ENCODE measurements around the gene NUBP2. TPM values are rescaled to one million over a fixed set of nuclear protein-coding genes. Genes with fewer than 3 reads are reported as not detected.

Gene NUBP2
- total RNA-seq, 1 experiment from 2014 or later = 195 TPM

DNA sequence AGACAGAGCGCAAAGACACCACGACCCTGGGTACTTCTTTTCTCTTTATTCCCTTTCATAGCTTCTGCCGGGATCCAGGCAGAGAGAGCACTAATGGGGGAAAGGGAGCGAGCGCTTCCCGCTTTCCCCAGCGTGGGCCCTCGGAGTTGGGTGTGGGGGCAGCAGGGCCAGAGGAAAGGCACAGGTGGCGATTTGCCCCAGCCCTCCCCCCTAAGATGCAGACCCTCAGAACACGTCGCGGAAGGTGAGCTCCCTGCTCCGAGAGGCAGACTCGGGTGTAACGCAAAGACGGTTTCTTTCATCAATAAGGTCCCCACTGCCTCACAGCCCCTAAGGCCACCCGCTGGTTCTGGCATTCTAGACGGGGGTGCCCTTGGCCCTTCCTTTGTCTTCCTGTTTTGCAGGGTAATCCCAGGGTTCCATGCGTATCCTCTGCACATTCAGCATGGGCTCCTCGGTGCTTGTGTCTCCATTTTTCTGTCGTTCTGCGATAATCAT, 10.8 kb upstream of the NUBP2 start:
- DNase-seq (ENCODE audit: low spot score) = no peak

DNA sequence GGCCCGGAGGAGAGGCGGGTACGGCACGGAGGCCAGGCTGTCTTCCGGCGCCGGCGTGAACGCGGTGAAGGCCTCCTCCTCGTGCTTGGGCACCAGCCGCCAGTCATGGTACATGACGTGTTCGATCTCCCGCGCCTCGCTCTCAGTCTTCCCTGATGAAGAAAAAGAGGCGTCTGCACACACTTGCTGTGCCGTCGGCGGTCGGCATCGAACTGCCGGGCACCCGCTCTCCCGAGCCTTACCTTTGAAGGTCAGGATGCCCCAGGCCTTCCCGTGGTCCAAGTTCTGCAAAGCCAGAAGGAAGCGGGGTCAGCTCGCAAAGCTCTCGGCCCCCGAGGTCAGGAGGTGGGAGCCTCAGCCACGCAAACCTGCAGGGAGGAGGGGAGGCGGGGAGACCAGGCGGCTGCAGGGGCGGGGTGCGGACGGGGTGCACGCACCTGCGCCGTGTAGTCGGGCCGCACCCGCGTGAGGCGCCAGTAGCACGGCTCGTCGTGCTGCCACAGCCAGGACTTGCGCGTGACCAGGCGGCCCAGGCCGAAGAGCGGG, 10.3 kb upstream of the NUBP2 start, which contains the start of gene EME2:
EME2 (plus strand) TSS at position 449 of the 546 bp plus-strand sequence. CDS start 418 bp downstream, outside the sequence.
- DNase-seq (ENCODE audit: low spot score) = no peak

DNA sequence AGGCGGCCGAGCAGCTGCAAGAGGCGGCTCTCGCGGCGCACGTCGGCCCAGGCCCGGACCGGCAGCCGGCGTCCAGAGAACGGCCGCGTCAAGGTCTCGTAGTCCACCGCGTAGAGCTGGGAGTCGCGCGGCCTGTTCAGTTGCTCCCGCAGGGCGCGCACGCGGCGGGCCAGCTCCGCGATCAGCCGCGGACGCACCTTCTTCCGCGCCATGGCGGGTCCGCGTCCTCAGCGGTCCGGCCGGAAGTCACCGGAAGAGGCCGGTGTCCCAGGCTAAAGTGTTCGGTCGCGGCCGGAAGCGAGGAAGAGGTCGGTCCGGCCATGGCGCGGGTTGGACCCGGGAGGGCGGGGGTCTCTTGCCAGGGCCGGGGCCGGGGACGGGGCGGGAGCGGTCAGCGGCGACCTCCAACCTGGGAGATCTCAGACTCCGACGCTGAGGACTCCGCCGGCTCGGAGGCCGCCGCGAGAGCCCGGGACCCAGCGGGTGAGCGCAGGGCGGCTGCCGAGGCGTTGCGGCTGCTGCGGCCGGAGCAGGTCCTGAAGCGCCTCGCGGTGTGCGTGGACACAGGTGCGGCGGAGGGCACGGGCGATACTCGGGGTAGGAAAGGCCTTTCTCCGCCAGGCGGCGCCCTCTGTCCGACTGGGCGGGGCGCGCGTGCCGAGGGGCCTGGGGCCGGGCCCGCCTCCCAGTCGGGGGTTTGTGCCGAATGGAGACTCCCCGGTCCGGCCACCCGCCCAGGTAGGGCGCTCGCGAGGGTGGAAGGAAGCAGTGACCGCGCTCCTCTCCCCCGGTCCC, 9.7 kb upstream of the NUBP2 start, which contains the start of gene MRPS34:
MRPS34 (minus strand) TSS at position 227 of the 795 bp plus-strand sequence; CDS start at position 212, 15 bp downstream.
- DNase-seq (ENCODE audit: low spot score) = peak; percentile 66

DNA sequence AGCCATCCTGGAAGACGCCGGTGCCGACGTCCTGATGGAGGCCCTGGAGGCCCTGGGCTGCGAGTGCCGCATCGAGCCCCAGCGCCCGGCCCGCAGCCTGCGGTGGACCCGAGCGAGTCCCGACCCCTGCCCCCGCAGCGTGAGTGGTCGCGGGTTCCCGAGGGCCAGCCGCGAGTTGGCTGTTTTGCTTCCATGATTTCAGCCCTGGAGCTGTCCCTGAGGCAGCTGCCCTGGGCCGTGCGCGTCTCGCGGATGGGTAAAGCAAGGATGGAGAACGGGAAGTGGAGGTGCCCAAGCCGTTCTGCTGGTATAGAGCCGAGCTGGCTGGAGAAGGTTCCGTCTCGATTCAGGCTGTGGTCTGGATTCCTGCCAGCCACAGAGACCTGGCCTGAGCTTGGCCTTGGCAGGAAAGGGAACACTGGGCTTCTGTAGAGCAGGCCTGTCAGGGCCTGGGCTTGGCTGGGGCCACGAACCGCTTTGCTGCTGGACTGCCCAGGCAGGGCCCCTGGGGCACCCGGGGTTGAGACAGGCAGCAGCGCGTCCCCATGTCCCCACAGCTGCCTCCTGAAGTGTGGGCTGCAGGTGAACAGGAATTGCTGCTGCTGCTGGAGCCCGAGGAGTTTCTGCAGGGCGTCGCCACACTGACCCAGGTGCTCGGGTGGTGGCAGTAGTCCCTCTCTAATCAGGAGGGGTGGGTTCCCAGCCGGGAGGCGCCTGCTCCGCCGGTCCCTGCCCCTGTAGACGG, 8.9 kb upstream of the NUBP2 start:
- no peak for DNase-seq (ENCODE audit: low spot score)

DNA sequence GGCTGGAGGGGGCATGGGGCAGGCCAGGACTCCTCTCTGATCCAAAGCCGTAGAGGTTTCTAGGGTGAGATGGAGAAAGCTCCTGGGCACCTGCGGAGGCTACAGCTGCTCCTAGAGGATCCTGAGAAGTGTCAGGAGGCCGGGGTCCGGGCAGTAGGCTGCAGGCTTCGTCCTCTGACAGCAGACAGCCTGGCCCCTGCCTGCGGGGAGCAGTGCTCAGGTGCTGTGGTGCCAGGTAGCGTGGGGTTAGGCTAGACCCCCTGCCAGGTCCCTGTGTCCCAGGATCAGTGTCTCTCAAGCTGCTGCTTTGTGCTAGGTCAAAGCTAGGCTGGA, 8.3 kb upstream of the NUBP2 start:
- DNase-seq (ENCODE audit: low spot score) = no peak

DNA sequence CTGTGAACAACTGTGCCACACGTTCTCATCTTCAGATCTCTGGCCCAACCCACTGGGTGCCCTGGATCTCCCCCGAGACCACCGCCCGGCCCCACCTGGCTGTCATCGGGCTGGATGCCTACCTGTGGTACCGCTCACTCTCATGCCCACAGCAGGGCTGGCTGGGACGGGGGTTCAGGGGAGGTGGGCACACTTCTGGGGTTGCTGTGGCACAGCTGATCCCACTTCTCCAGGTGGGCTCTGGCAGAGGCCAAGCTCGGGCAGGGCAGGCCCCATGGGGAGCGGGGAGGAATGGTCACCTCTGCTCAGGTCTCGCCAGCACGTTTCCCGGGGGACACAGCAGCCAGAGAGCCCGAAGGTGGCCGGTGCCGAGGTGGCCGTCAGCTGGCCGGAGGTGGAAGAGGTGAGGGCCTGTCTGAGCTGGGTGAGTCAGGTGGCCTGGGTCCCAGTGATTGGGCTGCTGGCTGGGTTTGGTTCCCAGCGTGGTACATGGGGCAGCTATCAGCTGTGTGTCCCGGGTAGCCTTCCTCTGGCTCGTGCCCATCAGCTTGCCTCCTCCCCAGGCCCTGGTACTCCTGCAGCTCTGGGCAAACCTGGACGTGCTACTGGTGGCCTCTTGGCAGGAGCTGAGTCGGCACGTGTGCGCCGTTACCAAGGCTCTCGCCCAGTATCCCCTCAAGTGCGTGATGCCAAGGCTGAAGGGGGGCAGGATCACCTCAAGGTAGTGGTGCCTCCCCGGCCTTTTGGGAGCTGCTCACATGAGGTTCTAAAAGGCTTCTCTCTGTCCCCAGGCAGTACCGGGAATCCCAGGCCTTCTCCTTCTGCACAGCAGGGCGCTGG, 7.5 kb upstream of the NUBP2 start:
- DNase-seq (ENCODE audit: low spot score) = no peak

DNA sequence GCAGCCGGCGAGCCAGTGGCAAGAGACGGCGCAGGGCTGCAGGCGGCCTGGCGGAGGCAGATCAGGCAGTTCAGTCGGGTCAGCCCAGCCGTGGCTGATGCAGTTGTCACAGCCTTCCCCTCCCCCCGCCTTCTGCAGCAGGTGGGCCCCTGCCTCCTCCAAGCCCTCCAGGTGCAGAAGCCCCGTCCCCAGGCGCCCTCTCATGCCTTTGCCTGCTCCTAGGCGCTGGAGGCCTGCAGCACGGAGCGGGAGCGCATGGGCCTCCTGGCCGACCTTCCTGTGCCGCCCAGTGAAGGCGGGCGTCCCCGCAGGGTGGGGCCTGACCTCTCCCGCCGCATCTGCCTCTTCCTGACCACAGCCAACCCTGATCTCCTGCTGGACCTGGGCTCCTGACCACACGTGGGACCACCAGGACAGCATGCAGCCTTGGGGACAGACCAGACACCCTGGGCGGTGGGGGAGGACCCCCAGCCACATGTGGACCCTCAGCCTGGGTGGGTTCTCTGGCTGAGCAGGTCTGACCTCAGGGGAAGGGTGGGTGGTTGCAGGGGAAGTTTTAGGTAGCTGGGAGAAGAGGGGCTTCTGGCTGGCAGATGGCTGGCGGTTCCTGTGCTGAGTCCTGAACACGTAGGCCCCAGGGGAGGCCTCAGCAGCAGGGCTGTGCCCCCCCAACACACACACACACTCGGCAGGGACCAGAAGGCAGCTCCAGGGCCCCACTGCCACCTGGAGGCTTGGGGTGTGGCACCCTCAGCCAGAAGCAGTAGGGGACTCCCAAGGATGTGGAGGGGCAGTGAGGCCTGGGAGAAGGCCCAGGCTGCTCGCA, 6.7 kb upstream of the NUBP2 start:
- no peak for DNase-seq (ENCODE audit: low spot score)

DNA sequence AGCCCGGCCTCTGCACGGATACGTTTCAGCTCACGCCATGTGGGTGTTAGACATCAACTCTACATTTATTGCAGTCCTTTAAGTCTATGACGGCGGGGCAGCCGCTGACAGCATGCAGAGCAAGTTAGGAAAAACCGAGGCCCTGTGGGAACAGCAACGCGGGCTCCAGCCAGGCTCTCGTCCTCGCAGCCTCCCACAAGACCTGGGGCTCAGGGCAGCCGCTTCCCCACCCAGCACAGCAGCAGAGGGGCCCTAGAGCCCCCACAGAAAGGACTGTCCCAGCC, 6.1 kb upstream of the NUBP2 start:
- DNase-seq (ENCODE audit: low spot score) = no peak

DNA sequence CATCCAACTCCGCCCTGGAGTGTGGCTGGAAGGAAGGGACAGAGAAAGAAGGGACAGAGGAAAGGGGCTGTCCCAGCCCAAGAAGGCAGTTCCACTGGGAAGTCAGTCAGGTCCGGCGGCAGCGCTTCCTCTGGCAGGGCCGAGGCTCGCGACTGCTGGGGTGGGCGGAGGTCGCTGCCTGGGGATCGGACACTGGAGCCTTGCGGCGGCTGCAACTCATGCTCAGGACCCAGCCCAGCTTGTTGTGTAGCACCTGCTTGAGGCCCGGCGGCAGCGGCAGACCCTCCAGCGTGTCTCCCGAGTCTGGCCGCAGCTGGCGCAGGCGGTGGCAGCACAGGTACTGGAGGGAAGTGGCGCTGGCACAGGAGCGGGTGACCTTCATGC, 5.8 kb upstream of the NUBP2 start:
- no peak for DNase-seq (ENCODE audit: low spot score)

DNA sequence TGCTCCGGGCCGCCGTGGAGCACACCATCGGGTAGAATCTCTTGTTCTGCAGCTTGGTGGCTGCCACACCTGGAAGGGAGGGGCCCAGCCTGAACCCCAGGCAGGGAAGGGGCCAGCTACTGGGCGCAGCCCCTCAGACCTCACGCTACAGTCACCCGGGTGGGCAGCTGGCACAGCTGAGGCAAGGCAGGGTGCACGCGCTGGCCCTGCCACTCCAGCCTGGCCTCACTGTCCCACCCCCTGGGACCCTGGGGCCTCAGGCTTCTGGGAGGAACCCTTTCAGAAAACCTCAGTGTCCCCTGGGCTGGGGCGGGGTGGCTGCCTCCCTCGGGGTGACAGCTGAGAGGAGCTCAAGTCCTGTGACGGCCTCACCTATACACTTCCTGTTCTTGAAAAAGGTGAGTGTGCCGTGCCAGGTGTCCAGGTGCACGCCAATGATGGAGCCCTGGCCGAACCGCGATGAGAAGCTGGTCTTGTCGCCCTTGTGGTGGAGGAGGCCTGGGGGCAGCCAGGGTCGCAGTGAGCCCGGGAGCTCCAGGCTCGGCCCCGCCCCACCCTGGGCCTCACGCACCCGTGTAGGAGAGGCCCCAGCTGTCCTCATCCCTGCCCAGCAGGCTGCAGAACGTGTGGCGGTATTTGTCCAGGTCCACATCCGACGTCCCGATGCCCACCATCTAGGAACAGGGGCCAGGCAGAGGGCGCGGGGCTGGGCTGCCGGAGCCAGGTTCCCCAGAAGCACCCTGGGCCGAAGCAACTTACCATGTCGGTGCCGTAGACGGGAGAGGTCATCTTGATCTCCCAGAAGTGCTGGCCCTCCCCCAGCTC, 5.2 kb upstream of the NUBP2 start:
- DNase-seq (ENCODE audit: low spot score) = no peak

DNA sequence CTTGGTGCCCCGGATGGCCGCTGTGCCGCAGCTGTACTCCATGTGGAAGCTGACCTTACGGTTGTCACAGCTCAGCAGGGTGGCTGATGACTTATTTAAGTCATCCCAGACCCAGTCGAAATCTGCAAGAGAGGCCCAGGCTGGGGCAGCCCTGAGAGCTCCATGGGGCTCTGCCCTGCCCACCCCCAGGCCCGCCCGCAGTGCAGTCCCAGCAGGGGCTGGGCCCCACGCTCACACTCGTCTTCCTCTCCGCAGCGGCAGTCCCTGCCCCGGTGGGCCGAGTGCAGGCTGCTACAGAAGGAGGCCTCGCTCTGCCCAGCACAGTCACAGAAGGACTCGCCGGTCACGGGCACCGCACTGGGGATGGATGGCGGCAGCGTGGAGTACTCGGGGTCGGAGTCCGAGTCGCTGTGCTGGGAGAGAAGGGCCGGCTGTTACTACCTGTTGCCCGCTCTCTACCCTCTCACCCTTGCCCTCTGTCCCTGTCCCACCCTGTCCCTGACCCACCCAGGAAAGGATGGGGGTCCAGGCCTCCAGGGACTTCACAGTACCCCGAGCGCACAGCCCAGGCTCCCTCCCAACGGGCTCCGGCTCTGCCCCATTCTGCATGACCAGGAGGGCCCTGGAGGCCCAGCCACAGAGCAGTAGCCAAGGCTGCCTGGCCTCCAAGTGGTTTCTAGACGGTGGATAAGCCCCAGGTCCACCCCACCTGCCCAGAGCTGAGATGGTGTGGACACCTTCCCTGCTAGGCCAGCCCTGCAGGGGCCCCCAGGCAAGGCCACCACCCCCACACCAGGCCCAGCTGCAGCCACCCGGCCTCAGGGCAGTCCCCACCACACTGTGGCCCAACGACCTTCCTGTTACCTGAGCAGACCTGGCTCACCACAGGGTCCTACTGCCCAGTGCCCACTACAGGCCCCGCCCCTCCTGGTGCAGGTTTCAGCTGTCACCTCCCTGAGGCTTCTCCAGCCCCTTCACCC, 4.3 kb upstream of the NUBP2 start:
- no peak for DNase-seq (ENCODE audit: low spot score)

DNA sequence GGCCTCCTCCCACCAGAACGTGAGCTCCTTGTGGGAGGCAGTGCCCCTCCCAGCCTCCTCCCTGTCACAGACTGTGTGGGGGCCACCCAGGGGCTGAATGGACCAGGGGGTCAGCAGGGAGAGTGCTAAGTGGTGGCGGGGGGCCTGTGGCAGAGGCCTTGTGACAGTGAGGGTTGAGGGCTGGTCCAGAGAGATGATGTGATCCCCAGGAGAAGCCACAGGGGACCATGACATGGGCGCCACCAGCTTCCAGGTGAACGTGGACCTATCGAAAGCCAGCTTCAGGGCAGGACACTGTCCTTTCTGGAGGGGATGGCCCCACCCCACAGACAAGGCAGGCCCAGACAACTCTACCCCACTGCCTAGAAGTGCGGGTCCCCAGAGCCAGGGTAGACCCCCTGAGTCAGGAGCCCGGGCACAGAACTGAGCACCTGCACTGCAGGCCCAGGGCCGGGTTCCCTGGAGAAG, 3.5 kb upstream of the NUBP2 start:
- DNase-seq (ENCODE audit: low spot score) = no peak

DNA sequence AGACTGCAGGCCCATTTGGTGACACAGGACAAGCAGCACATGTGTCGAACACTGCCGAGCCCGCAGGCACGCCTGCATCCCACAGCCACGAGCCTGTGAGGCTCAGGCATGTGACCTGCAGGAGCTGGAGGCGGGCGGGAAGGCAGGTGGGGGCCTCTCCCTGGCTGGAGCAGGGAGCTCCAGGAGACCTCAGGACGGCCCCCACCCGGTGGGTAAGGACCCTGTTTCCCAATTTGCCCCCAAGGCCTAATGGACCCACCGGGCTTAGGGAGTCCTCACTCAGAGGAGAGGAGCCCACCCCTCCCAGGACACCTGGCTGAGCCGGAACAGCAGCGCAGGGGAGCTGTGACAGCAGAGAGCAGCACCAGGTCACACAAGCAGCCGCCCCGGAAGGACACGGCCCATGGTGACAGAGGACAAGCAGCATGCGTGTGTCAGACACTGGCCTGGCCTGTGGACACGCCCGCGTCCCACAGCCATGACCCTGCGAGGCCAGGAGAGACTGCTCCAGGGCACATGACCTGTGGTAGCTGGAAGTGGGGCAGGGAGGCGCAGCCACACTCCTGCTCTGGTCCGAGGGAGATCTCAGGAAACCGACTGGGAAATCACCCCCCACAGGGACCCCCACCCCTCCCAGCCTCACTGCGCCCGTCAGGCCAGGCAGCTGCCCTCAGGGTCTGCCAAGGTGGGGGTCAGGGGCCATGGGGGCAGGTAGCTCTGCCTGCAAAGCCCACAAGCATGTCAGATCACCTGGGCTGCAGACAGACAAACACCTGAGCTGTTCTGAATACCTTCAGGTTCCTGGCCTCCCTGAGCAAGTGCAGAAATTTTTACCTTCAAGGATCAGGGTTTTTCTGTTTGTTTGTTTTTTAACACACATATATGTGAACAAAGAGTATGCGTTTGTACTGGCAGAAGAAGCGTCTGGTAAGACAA, 2.8 kb upstream of the NUBP2 start:
- DNase-seq (ENCODE audit: low spot score) = no peak

DNA sequence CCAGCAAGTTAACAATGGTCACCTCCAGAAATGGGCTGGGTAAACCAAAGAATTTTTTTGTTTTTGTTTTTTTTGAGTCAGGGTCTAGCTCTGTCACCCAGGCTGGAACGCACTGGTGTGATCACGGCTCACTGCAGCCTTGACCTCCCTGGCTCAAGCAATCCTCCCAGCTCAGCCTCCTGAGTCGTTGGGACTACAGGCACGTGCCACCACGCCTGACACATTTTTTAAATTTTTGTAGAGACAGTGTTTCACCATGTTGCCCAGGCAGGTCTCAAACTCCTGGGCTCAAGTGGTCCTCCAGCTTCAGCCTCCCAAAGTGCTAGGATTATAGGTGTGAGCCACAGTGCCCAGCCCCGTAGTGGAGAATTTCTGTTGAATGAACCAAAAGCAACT, 2.1 kb upstream of the NUBP2 start:
- no peak for DNase-seq (ENCODE audit: low spot score)

DNA sequence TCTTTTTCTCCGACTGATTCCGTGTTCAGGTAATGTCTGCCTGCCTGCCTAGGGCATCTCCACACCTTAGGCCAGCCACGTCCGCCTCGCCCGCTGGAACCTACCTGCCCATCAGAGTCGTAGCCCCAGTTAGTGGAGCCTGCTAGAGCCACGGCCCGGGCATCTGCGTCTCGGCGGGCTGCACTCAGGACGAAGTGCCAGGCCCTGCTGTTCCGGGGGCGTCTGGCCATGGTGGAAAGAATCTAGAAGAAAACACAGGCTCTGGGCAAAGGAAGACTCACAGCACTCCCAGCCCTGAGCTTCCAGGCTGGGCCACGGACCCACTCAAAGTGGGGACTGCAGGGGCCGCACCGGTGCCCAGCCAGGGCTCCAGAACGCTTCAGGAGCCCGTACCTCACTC, 1.5 kb upstream of the NUBP2 start:
- no peak for DNase-seq (ENCODE audit: low spot score)

DNA sequence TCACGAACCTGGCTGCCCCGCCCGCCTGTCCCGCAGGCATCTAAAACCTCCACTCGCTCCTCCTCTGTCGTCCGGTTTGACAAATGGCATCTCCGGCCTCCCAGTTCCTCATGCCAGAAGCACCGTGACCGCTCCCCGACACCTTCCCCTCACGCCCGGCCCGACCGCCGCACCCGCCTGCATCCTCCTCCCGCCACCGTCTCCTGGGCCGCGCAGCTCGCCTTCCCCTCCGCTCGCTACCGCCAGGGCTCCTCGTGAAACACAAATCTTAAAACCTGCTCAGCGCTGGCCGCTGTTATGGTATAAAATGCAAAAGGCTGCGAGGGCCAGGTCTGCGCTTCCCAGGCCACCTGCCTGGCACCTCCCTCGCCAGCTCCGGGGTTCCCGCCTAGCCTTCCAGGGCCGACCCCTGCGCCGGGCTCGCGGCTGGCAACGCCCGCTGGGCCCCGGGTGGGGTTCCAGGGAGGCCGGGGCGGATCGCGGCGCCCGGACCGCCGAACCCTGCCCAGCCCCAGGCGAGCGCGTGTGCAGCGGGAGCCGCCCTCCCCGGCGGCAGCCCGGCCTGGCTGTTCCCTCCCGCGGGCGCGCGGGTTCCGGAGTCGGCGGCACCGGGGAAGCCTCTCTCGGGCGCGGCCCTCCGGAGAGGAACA, 877 bp upstream of the NUBP2 start:
- peak; percentile 21 for DNase-seq (ENCODE audit: low spot score)

Data from A172 (cell line).